HCT116 (cell line): ENCODE results near the gene SPHKAP. TPM values are rescaled to one million over a fixed set of nuclear protein-coding genes. Genes with fewer than 3 reads are reported as not detected.

Experiments
- ATAC-seq: fragments of 200-7000 bp; cut with Tn5 transposase; 2 replicates; pipeline ENCODE4 v1.9.1; 2020; ENCODE audit warnings: mild to moderate bottlenecking, moderate library complexity
- BruUV-seq: library from RNA; stranded (reverse); fragments of 400-500 nt; replicated peaks from 2 replicates; lab custom pipeline; 2021; lab: Mats Ljungman, UMichigan
- CTCF ChIA-PET: fragments of 300-600 bp; sonication (Branson Sonifier 250); formaldehyde crosslinking; loops from one replicate; lab custom pipeline; 2021; ENCODE audit warnings: antibody characterized with exemption; lab: Charles Lee
- POLR2A ChIA-PET: fragments of 300-600, 350-600 bp; sonication (Branson Sonifier 250); formaldehyde crosslinking; loops from one replicate; lab custom pipeline; 2021; ENCODE audit warnings: antibody characterized with exemption; lab: Charles Lee
- RAD21 ChIA-PET, 2 experiments: fragments of 300-600 bp; sonication (Branson Sonifier 250); formaldehyde crosslinking; loops; one replicate each; lab custom pipeline; 2023; ENCODE audit warnings: low total read pairs in 2 of 2; ENCODE audit not compliant: uncharacterized antibody in 2 of 2, unreplicated experiment in 2 of 2, low non-redundant PET in 1 of 2; lab: Charles Lee
- DNase-seq: peaks from one replicate; pipeline ENCODE4 v3.0.0-alpha.2; 2010; ENCODE audit warnings: low read depth, low spot score
- H2AFZ ChIP-seq: fragments of 200-600 bp; shearing (Covaris generic), sonication (generic); 2 replicates; pipeline ENCODE4 v1.6.1; 2017; ENCODE audit warnings: low read depth, mixed run types, mixed read lengths, antibody characterized with exemption, low read length; ENCODE audit not compliant: poor library complexity, severe bottlenecking
- H3K27ac ChIP-seq: 2 replicates; pipeline ENCODE4 v1.5.1; 2012; ENCODE audit warnings: low read depth, low read length
- H3K27me3 ChIP-seq: fragments of 200-600 bp; sonication (generic); 2 replicates; pipeline ENCODE4 v1.6.1; 2016; ENCODE audit warnings: mixed run types, low read length, mixed read lengths; ENCODE audit not compliant: insufficient read depth
- H3K36me3 ChIP-seq, 2 experiments: fragments of 200-500 bp in 1 of 2; fragments of 200-600 bp in 1 of 2; sonication (Bioruptor generic) in 1 of 2; sonication (generic) in 1 of 2; 2 replicates each; pipeline versions ENCODE4 v1.5.1 to v1.6.1; 2014 to 2016; ENCODE audit warnings: low read length in 2 of 2, inconsistent platforms in 1 of 2, mixed read lengths in 1 of 2, mixed run types in 1 of 2; ENCODE audit not compliant: insufficient read depth in 2 of 2, control insufficient read depth in 1 of 2
- H3K4me1 ChIP-seq, 2 experiments: fragments of 200-600 bp in 1 of 2; sonication (generic) in 1 of 2; 2 replicates each; pipeline versions ENCODE4 v1.5.1 to v1.6.1; 2012 to 2017; ENCODE audit warnings: low read length in 2 of 2, inconsistent platforms in 1 of 2, mild to moderate bottlenecking in 1 of 2, mixed read lengths in 1 of 2, mixed run types in 1 of 2, moderate library complexity in 1 of 2; ENCODE audit not compliant: insufficient read depth in 2 of 2, control insufficient read depth in 1 of 2
- H3K4me2 ChIP-seq: fragments of 200-600 bp; sonication (generic); 2 replicates; pipeline ENCODE4 v1.6.1; 2017; ENCODE audit warnings: mixed run types, low read length, mixed read lengths
- H3K4me3 ChIP-seq, 2 experiments: fragments of 200-600 bp in 1 of 2; sonication (generic) in 1 of 2; replicated peaks in 1 of 2; 2 replicates each; pipeline ENCODE4 v1.5.1; 2011 to 2016; ENCODE audit warnings: low read length in 2 of 2, control low read depth in 1 of 2, low read depth in 1 of 2, mild to moderate bottlenecking in 1 of 2, mixed read lengths in 1 of 2, mixed run types in 1 of 2
- H3K79me2 ChIP-seq: fragments of 200-600 bp; sonication (generic); 2 replicates; pipeline ENCODE4 v1.6.1; 2017; ENCODE audit warnings: mild to moderate bottlenecking, mixed run types, low read length, moderate library complexity, mixed read lengths; ENCODE audit not compliant: insufficient read depth
- H3K9ac ChIP-seq: fragments of 200-600 bp; sonication (generic); 2 replicates; pipeline ENCODE4 v1.6.1; 2016; ENCODE audit warnings: low read length, mixed read lengths
- H3K9me2 ChIP-seq: fragments of 200-600 bp; sonication (generic), shearing (Covaris generic); 2 replicates; pipeline ENCODE4 v1.6.1; 2017; ENCODE audit warnings: mixed run types, mild to moderate bottlenecking, moderate library complexity; ENCODE audit not compliant: insufficient read depth
- H3K9me3 ChIP-seq, 2 experiments: fragments of 200-500 bp in 1 of 2; fragments of 200-600 bp in 1 of 2; sonication (Bioruptor generic) in 1 of 2; sonication (generic) in 1 of 2; 2 replicates each; pipeline ENCODE4 v1.6.1; 2014 to 2017; ENCODE audit warnings: low read length in 2 of 2, mixed read lengths in 2 of 2, inconsistent platforms in 1 of 2, low read depth in 1 of 2, mild to moderate bottlenecking in 1 of 2, mixed run types in 1 of 2, moderate library complexity in 1 of 2; ENCODE audit not compliant: control insufficient read depth in 1 of 2, insufficient read depth in 1 of 2
- H4K20me1 ChIP-seq: fragments of 200-600 bp; sonication (generic), shearing (Covaris generic); 2 replicates; pipeline ENCODE4 v1.6.1; 2017; ENCODE audit warnings: mixed run types, mild to moderate bottlenecking, moderate library complexity; ENCODE audit not compliant: insufficient read depth
- CBX3 ChIP-seq: IDR thresholded peaks from 2 replicates; pipeline ENCODE4 v1.6.1; 2012; ENCODE audit warnings: low read depth
- CEBPB ChIP-seq: IDR thresholded peaks from 2 replicates; pipeline ENCODE4 v1.6.1; 2012; ENCODE audit warnings: low read depth
- EGR1 ChIP-seq: IDR thresholded peaks from 2 replicates; pipeline ENCODE4 v1.6.1; 2012; ENCODE audit warnings: low read depth
- ELF1 ChIP-seq: IDR thresholded peaks from 2 replicates; pipeline ENCODE4 v1.6.1; 2012; ENCODE audit warnings: low read depth, borderline replicate concordance
- EZH2 ChIP-seq: fragments of 200-600 bp; sonication (generic); IDR thresholded peaks from 2 replicates; pipeline ENCODE4 v1.6.1; 2017; ENCODE audit warnings: antibody characterized with exemption, mixed run types
- EZH2phosphoT487 ChIP-seq: fragments of 200-600 bp; IDR thresholded peaks from 2 replicates; pipeline ENCODE4 v1.6.1; 2018; ENCODE audit warnings: antibody characterized with exemption, borderline replicate concordance
- FOSL1 ChIP-seq: IDR thresholded peaks from 2 replicates; pipeline ENCODE4 v1.6.1; 2012; ENCODE audit warnings: low read depth
- POLR2A ChIP-seq: IDR thresholded peaks from 2 replicates; pipeline ENCODE4 v1.7.0; 2011; ENCODE audit warnings: borderline replicate concordance; ENCODE audit not compliant: insufficient read depth, insufficient read length; ENCODE audit errors: extremely low read depth
- POLR2AphosphoS5 ChIP-seq: IDR thresholded peaks from 2 replicates; pipeline ENCODE4 v1.6.1; 2011; ENCODE audit warnings: mild to moderate bottlenecking, low read depth, low read length, moderate library complexity
- RAD21 ChIP-seq: IDR thresholded peaks from 2 replicates; pipeline ENCODE4 v1.6.1; 2012; ENCODE audit warnings: low read depth, mild to moderate bottlenecking
- SIN3A ChIP-seq: IDR thresholded peaks from 2 replicates; pipeline ENCODE4 v1.6.1; 2012; ENCODE audit warnings: low read depth
- TCF7L2 ChIP-seq: IDR thresholded peaks from 2 replicates; pipeline ENCODE4 v1.7.0; 2011; ENCODE audit warnings: borderline replicate concordance, inconsistent platforms; ENCODE audit not compliant: insufficient read depth, insufficient read length; ENCODE audit errors: extremely low read depth
- ZFX ChIP-seq: fragments of 450-650 bp; IDR thresholded peaks from 2 replicates; pipeline ENCODE4 v1.6.1; 2017
- intact Hi-C: fragments of 100-400 bp; cut with micrococcal nuclease; formaldehyde crosslinking; loops from 2 replicates; pipeline ENCODE4 v1.10.0; 2022
- total RNA-seq: library from RNA; stranded (reverse); gene quantifications from one replicate; pipeline ENCODE4 v1.2.1, GENCODE V29; 2021; ENCODE audit not compliant: unreplicated experiment
- TF ChIP-seq, protein P1 (sequence below): IDR thresholded peaks from 2 replicates; pipeline ENCODE4 v1.6.1; 2012; ENCODE audit warnings: low read depth
- TF ChIP-seq, protein P2 (sequence below): IDR thresholded peaks from 2 replicates; pipeline ENCODE4 v1.6.1; 2012
- TF ChIP-seq, protein P3 (sequence below): IDR thresholded peaks from 2 replicates; pipeline ENCODE4 v1.6.1; 2012
- TF ChIP-seq, protein P4 (sequence below): IDR thresholded peaks from 2 replicates; pipeline ENCODE4 v1.6.1; 2011; ENCODE audit warnings: mild to moderate bottlenecking, low read length, moderate library complexity; ENCODE audit not compliant: insufficient replicate concordance; ENCODE audit errors: extremely low read depth

The SPHKAP gene
- total RNA-seq, 1 experiment from 2014 or later, result not detected

DNA sequence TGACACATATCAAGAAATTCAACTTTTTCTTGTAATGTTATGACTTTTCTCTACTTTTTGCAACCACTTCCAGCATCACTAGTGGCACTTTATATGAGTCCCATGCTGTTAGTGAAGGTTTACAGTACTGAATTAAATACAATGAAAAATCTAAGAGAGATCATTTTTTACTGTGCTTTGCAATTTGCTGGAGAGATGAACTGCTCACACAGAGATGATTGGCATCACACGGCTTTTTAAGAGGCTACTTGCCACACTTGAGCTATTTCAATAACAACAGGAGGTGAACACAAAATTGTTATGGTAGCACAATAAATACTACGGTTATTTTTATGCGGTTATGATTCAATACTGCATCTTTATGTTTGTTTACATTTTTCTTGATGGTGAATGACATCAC lies 221.2 kb downstream of the SPHKAP start:
- Histone ChIP-seq H3K9me3 (no peaks in the 10 kb centered on the region), H2AFZ (no peak overlapping the region), H3K4me3 (no peak overlapping the region), H3K9me2 (0 out of 2 replicates have a peak, but pooled peaks cover 3% of the 10 kb centered on the region), H3K36me3 (no peaks in the 10 kb centered on the region), H3K9ac (no peak overlapping the region), H3K79me2 (no peaks in the 10 kb centered on the region), H3K4me1 (no peaks in the 10 kb centered on the region), H4K20me1 (no peaks in the 10 kb centered on the region), H3K27ac (no peak overlapping the region), H3K4me2 (no peak overlapping the region), H3K27me3 (no peaks in the 10 kb centered on the region)
- TF ChIP-seq POLR2A, result no peak
- no peak for TF ChIP-seq FOSL1
- TF ChIP-seq CEBPB, result no peak
- TF ChIP-seq ZFX, result no peak
- no peak for TF ChIP-seq ELF1
- TF ChIP-seq, protein P1, sequence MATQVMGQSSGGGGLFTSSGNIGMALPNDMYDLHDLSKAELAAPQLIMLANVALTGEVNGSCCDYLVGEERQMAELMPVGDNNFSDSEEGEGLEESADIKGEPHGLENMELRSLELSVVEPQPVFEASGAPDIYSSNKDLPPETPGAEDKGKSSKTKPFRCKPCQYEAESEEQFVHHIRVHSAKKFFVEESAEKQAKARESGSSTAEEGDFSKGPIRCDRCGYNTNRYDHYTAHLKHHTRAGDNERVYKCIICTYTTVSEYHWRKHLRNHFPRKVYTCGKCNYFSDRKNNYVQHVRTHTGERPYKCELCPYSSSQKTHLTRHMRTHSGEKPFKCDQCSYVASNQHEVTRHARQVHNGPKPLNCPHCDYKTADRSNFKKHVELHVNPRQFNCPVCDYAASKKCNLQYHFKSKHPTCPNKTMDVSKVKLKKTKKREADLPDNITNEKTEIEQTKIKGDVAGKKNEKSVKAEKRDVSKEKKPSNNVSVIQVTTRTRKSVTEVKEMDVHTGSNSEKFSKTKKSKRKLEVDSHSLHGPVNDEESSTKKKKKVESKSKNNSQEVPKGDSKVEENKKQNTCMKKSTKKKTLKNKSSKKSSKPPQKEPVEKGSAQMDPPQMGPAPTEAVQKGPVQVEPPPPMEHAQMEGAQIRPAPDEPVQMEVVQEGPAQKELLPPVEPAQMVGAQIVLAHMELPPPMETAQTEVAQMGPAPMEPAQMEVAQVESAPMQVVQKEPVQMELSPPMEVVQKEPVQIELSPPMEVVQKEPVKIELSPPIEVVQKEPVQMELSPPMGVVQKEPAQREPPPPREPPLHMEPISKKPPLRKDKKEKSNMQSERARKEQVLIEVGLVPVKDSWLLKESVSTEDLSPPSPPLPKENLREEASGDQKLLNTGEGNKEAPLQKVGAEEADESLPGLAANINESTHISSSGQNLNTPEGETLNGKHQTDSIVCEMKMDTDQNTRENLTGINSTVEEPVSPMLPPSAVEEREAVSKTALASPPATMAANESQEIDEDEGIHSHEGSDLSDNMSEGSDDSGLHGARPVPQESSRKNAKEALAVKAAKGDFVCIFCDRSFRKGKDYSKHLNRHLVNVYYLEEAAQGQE, result no peak
- no peak for TF ChIP-seq SIN3A
- no peak for TF ChIP-seq EZH2
- TF ChIP-seq, protein P2, sequence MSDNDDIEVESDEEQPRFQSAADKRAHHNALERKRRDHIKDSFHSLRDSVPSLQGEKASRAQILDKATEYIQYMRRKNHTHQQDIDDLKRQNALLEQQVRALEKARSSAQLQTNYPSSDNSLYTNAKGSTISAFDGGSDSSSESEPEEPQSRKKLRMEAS, result no peak
- ATAC-seq (no peak), DNase-seq (no peak)
- ChIA-PET CTCF (no interaction called here), RAD21 (no interaction called here), POLR2A (no interaction called here)
- BruUV-seq, result no TSS peak
- intact Hi-C loops, result no loop called here

DNA sequence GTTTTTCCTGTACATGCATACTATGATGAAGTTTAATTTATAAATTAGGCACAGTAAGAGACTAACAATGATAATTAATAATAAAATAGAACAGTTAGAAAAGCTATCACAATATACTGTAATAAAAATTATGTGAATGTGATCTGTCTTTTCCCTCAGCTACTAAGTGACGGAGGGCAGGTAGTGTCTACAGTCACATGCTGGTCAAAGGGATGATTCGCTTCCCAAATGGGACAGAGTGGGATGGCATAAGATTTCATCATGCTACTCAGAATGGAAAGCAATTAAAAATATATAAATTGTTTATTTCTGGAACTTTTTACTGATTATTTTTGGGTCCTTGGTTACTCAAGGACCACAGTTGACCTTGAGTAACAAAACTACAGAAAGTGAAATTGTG lies 238.5 kb downstream of the SPHKAP start:
- Histone ChIP-seq H2AFZ (no peak overlapping the region), H3K79me2 (no peaks in the 10 kb centered on the region), H3K27me3 (no peaks in the 10 kb centered on the region), H3K27ac (no peak overlapping the region), H3K4me3 (no peak overlapping the region), H3K36me3 (no peaks in the 10 kb centered on the region), H3K9ac (no peak overlapping the region), H3K9me2 (no peaks in the 10 kb centered on the region), H3K4me2 (no peak overlapping the region), H4K20me1 (no peaks in the 10 kb centered on the region), H3K9me3 (no peaks in the 10 kb centered on the region), H3K4me1 (peaks cover 0 to 3% of the 10 kb centered on the region in 2 experiments; a peak in 1 of 4 replicates)
- ATAC-seq (no peak), DNase-seq (no peak)
- RAD21 ChIA-PET, result no interaction called here
- POLR2A ChIA-PET, result no interaction called here
- CTCF ChIA-PET, result no interaction called here
- BruUV-seq, result no TSS peak
- intact Hi-C loops, result no loop called here
- TF ChIP-seq, protein P3, sequence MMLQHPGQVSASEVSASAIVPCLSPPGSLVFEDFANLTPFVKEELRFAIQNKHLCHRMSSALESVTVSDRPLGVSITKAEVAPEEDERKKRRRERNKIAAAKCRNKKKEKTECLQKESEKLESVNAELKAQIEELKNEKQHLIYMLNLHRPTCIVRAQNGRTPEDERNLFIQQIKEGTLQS, result no peak
- TF ChIP-seq ELF1, result no peak
- no peak for TF ChIP-seq CEBPB
- no peak for TF ChIP-seq CBX3
- TF ChIP-seq POLR2A, result no peak
- no peak for TF ChIP-seq EGR1
- no peak for TF ChIP-seq SIN3A
- TF ChIP-seq RAD21, result no peak
- no peak for TF ChIP-seq POLR2AphosphoS5
- TF ChIP-seq EZH2phosphoT487, result no peak
- TF ChIP-seq EZH2, result no peak
- no peak for TF ChIP-seq TCF7L2
- TF ChIP-seq, protein P4, sequence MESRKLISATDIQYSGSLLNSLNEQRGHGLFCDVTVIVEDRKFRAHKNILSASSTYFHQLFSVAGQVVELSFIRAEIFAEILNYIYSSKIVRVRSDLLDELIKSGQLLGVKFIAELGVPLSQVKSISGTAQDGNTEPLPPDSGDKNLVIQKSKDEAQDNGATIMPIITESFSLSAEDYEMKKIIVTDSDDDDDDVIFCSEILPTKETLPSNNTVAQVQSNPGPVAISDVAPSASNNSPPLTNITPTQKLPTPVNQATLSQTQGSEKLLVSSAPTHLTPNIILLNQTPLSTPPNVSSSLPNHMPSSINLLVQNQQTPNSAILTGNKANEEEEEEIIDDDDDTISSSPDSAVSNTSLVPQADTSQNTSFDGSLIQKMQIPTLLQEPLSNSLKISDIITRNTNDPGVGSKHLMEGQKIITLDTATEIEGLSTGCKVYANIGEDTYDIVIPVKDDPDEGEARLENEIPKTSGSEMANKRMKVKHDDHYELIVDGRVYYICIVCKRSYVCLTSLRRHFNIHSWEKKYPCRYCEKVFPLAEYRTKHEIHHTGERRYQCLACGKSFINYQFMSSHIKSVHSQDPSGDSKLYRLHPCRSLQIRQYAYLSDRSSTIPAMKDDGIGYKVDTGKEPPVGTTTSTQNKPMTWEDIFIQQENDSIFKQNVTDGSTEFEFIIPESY, result no peak
